ENCODE measurements around the gene CTAG2.

DNA sequence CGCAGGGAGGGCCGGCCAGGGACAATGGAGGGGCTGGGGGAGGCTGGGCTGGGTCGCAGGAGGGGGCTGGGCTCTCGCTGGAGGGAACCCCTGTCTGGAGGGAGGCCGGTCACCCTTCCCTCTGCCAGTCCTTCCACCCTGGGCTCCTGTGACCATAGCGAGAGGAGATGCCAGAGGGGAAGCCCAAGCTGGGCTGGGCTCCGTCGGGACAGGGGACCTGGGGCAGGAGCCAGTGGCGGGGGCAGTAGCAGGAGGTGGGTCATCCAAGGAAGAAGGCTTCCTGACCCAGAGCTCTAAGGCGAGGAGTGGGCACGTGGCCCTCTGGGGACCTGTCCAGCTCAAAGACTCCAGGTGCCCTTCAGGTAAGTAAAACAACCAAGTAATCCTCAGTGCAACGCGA lies 51.2 kb downstream of the CTAG2 start:
- TF ChIP-seq, protein P1, sequence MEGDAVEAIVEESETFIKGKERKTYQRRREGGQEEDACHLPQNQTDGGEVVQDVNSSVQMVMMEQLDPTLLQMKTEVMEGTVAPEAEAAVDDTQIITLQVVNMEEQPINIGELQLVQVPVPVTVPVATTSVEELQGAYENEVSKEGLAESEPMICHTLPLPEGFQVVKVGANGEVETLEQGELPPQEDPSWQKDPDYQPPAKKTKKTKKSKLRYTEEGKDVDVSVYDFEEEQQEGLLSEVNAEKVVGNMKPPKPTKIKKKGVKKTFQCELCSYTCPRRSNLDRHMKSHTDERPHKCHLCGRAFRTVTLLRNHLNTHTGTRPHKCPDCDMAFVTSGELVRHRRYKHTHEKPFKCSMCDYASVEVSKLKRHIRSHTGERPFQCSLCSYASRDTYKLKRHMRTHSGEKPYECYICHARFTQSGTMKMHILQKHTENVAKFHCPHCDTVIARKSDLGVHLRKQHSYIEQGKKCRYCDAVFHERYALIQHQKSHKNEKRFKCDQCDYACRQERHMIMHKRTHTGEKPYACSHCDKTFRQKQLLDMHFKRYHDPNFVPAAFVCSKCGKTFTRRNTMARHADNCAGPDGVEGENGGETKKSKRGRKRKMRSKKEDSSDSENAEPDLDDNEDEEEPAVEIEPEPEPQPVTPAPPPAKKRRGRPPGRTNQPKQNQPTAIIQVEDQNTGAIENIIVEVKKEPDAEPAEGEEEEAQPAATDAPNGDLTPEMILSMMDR (IDR thresholded peaks at IDR 0.05) = no peak
- TF ChIP-seq ZFX (IDR thresholded peaks at IDR 0.05; ENCODE audit: borderline replicate concordance) = no peak
